22Rv1 (cell line): Measurements from ENCODE around the gene CREM.

Experiments used
- H3K27ac ChIP-seq: fragments of 450-650 bp; 2 replicates; pipeline ENCODE4 v1.5.1; 2017
- ZFX ChIP-seq: fragments of 450-650 bp; IDR thresholded peaks from 2 replicates; pipeline ENCODE4 v1.6.1; 2017; ENCODE audit warnings: antibody characterized with exemption, borderline replicate concordance
- TF ChIP-seq, protein P1 (sequence below): fragments of 450-650 bp; IDR thresholded peaks from 2 replicates; pipeline ENCODE4 v1.5.1; 2017; ENCODE audit warnings: mild to moderate bottlenecking

CREM gene

GRCh38 chr10:35228058-35228457 is 101.4 kb downstream of the CREM start:
- H3K27ac ChIP-seq, result no peak overlapping the region
- TF ChIP-seq, protein P1, sequence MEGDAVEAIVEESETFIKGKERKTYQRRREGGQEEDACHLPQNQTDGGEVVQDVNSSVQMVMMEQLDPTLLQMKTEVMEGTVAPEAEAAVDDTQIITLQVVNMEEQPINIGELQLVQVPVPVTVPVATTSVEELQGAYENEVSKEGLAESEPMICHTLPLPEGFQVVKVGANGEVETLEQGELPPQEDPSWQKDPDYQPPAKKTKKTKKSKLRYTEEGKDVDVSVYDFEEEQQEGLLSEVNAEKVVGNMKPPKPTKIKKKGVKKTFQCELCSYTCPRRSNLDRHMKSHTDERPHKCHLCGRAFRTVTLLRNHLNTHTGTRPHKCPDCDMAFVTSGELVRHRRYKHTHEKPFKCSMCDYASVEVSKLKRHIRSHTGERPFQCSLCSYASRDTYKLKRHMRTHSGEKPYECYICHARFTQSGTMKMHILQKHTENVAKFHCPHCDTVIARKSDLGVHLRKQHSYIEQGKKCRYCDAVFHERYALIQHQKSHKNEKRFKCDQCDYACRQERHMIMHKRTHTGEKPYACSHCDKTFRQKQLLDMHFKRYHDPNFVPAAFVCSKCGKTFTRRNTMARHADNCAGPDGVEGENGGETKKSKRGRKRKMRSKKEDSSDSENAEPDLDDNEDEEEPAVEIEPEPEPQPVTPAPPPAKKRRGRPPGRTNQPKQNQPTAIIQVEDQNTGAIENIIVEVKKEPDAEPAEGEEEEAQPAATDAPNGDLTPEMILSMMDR, result no peak
- no peak for TF ChIP-seq ZFX

DNA sequence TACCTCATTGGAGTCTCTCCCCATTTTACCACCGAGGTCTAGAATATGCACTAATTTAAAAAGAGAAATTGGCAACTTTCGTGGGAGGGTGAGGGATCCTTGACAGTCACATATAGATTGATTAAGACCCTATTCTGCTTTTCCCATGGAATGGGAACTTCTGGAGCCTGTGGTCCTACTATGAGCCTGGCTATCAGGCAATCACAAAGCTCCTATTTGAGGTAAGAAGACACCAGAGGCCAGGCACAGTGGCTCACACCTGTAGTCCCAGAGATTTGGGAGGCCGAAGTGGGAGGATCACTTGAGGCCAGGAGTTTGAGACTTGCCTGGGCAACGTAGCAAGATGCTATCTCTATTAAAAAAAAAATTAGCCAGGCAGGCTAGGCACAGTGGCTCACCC is 105.0 kb downstream of the CREM start:
- TF ChIP-seq, protein P1, result no peak
- no peak for TF ChIP-seq ZFX
- no peak overlapping the region for H3K27ac ChIP-seq

- TF ChIP-seq, protein P1, result no peak
- TF ChIP-seq ZFX, result no peak
Observed at GRCh38 chr10:35232527-35232926, 105.9 kb downstream of the CREM start.

DNA sequence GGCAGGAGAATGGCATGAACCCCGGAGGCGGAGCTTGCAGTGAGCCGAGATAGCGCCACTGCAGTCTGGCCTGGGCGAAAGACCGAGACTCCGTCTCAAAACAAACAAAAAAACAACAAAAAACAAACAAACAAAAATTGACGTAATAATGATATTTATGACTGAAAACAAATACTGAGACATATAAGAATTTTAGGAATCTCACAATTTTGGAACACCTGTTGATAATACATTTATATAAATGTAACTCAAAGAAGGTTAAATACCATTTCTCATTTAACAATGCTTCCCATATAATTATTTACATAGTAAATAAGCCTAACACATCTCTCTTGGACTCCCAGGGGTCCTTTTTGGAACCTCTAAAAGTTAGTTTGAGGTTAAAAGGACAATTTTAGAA is 107.4 kb downstream of the CREM start:
- H3K27ac ChIP-seq, result no peak overlapping the region

More at GRCh38 chr10:35232527-35232926, 105.9 kb downstream of the CREM start:
- no peak overlapping the region for H3K27ac ChIP-seq

GRCh38 chr10:35236739-35237138 is 110.1 kb downstream of the CREM start:
- no peak for TF ChIP-seq ZFX
- TF ChIP-seq, protein P1, result peak; percentile 38
- H3K27ac ChIP-seq, result no peak overlapping the region

More for the DNA sequence above, 107.4 kb downstream of the CREM start:
- TF ChIP-seq ZFX, result no peak
- TF ChIP-seq, protein P1, result no peak

GRCh38 chr10:35237766-35238512 is 111.3 kb downstream of the CREM start:
- no peak for TF ChIP-seq ZFX
- TF ChIP-seq, protein P1, result no peak
- H3K27ac ChIP-seq, result no peak overlapping the region

GRCh38 chr10:35244549-35244948 is 117.9 kb downstream of the CREM start:
- no peak overlapping the region for H3K27ac ChIP-seq
- no peak for TF ChIP-seq ZFX
